HL-60 (cell line): Measurements from ENCODE around the gene POTEC.
"Not testable (repeated sequence)": the region's sequence is repeated elsewhere in the genome, so short reads cannot be mapped to it uniquely, and the experiment has no call there.

Experiments
- DNase-seq, 2 experiments: peaks; one replicate each; pipeline ENCODE4 v3.0.0-alpha.2; 2010 to 2020; ENCODE audit warnings: low read depth in 1 of 2, low spot score in 1 of 2
- H3K27ac ChIP-seq: fragments of 250-450 bp; sonication (Bioruptor Pico); replicated peaks from 2 replicates; pipeline ENCODE4 v1.5.1; 2020; ENCODE audit warnings: mild to moderate bottlenecking, moderate library complexity
- H3K27me3 ChIP-seq: fragments of 250-450 bp; sonication (Bioruptor Pico); 2 replicates; pipeline ENCODE4 v1.5.1; 2021; ENCODE audit warnings: mild to moderate bottlenecking, moderate library complexity; ENCODE audit not compliant: insufficient read depth, poor library complexity, severe bottlenecking
- H3K4me3 ChIP-seq: replicated peaks from 2 replicates; pipeline ENCODE4 v1.5.1; 2011; ENCODE audit warnings: mild to moderate bottlenecking, control low read depth, low read length; ENCODE audit not compliant: insufficient read depth

Gene POTEC

DNA sequence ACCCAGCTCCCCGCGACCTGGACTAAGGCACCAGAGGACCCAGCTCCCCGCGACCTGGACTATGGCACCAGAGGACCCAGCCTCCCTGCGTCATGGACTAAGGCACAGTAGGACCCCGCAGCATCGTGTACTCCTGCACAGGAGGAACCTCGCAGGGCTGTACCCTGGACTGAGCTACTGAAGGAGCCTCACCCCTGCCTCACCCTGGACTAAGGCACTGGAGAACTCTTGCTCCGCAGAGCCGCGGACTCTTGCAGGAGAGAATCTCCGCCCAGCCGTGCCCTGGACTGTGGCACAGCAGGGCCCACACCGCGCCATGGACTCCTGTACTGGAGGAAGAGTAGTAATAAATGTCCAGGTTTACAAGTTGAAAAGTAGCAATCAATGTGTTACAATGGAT, 67.9 kb downstream of the POTEC start:
- not testable (repeated sequence) for DNase-seq, H3K27me3 ChIP-seq, H3K27ac ChIP-seq, H3K4me3 ChIP-seq

DNA sequence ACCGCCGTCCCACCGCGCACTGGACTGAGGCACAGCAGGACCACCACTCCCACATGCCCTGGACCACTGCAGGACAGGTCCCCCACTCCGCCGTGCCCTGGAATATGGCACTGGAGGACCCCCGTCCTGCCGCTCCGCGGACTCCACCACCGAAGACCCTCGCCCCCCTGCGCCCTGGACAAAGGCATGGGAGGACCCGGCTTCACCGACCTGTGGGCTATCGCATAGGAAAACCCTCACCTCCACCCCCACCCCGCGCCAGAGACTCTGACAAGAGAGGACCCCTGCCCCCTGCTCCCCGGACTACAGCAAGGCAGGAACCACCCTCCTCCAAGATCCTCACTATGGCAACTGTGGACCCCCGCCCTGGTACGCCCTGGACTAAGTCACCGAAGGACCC, 68.6 kb downstream of the POTEC start:
- not testable (repeated sequence) for DNase-seq, H3K27ac ChIP-seq, H3K27me3 ChIP-seq, H3K4me3 ChIP-seq

DNA sequence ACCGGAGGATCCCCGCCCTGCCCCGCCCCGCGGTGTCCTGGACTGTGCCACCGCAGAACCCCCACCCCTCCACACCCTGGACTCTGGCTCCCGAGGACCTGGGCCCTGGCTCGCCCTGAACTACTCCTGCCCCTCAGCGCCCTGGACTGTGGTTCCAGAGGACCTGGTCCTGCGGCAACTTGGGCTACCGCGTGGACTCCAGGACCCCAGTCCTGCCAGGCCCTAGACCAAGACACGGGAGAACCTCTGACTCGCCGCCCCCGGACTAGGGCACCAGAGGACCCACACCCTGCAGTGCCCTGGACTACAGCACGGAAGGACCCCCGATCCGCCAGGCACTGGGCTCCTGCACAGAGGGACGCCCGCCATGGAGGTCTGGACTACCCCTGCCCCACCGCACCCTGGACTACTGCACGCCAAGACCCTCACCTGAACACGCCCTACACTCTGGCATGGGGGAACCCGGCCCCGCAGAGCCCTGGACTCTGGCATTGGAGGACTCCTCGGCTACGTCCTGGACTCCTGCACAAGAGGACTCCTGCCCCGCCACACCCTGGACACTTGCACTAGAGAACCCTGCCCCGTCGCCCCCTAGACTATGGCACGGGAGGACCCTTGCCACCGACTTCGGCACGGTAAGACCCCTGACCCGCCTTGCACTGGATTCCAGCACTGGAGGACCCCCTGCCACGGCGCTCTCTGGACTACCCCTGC, 69.2 kb downstream of the POTEC start:
- H3K27ac ChIP-seq, H3K4me3 ChIP-seq, DNase-seq, H3K27me3 ChIP-seq: not testable (repeated sequence)

DNA sequence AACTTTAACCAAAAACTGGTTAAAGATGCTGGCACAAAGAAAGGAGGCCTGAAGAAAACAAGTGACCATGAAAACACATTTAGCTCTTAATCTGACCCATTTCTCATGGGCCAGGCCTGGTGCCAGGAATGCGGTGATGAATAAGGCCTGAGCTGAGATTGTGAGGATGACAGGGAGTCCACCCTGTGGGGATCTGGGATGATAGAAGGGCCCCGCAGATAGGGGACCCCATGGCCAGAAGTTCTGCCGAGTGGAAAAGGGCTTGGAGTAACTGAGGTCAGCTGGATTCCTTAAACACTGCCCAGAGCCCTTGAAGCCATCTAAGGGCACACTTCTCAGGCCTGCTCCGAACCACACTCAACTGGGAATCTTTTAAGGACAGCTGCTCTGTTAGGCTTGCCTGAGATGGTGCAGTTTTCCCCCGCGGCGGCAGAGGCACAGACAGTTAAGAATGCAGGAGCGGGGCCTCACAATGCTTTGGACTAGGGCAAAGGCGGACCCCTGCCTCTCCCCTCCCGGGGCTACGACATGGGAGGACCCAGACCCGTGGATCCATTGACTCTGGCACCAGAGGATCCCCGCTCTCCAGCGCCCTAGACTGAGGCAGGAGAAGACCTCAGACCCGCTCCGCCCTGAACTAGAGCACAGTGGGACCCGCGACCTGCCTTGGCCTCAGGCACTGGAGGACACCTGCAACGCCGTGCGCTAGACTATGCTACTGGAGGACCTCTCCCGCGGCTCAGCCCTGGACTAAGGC, 70.0 kb downstream of the POTEC start:
- not testable (repeated sequence) for DNase-seq, H3K4me3 ChIP-seq, H3K27me3 ChIP-seq, H3K27ac ChIP-seq

DNA sequence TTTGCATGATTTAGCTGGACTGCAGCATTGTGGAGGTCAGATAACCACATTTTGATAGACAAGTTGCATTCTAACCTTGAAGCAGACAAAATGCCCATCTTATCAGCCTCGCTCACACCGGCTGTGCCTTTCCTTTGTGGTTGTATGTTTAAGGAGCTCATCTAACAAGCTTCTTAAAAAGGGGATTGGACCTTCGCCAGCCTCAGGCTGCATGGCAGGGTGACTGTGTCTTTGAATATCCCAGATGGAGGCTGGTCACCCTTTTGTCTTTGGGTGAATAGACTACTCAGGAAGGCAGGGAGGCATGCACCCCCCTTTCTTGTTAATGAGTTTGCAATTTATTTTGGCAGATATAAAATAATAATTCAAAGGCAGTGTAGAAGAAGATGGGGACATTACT, 72.1 kb downstream of the POTEC start:
- not testable (repeated sequence) for H3K4me3 ChIP-seq, DNase-seq, H3K27me3 ChIP-seq, H3K27ac ChIP-seq

DNA sequence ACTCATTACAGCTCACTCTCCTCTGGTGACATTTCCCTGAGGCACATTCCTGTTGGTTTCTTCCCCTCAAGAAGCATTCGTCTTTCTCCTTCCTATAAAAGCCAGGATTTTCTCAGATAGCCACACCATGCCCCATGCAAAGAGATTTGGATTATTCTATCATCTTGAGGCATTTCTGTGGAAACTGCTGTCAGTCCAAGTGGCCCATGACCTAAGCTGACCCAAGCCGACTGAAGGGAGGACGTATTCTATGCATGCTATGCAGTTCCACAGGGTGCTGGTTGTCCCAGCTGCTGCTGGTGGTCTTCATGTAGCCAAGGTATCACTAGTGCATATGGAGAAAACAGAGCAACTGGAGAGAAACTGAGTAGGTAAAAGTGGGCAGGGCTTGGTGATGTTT, 73.0 kb downstream of the POTEC start:
- H3K27ac ChIP-seq, DNase-seq, H3K4me3 ChIP-seq, H3K27me3 ChIP-seq: not testable (repeated sequence)

DNA sequence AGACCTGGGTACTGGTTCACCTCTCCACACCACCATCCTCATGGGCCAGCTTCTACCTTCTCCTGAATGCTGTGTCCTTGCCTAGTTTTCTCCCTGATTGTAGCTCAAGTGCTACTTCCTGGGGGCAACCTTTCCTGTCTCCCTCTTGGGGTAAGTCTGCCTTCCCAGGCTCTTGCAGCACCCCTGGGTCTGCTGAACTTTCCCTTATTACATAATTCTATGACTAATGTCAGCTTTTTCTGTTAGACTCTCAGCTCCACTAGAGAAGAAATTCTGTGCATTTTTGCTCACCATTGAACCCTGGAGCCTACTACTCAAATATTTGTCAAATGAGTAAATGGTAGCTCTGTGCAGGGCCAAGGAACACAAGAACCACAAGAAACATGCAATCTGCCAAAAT, 73.4 kb downstream of the POTEC start:
- not testable (repeated sequence) for H3K4me3 ChIP-seq, DNase-seq, H3K27ac ChIP-seq, H3K27me3 ChIP-seq

DNA sequence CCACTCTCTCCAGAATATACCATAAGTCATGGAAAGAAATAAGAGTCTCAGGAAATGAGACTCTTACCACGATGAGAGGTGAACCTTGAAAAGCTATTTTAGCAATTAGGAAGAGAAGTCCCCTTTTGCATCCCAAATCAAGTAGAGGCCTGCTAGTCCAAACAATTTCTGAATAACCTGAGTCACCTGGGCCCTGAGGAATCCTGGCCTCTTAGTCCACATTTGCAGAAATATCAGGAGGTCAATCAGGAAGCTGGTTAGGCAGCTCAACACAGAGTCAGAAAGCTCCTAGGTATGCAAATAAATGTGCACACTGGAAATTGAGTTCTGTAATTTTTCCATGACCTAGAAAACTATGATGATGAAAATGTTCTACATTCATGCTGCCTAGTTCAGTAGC, 77.4 kb downstream of the POTEC start:
- not testable (repeated sequence) for H3K4me3 ChIP-seq, H3K27me3 ChIP-seq, H3K27ac ChIP-seq, DNase-seq
